Tibial nerve (tissue), 4 donors: ENCODE results near the gene SLIT1. TPM values are rescaled to one million over a fixed set of nuclear protein-coding genes. Genes with fewer than 3 reads are reported as not detected.

Source experiments
- DNase-seq, 2 donors: peaks; one replicate each; pipeline ENCODE4 v3.0.0-alpha.2; 2019; ENCODE audit warnings: low spot score in 2 of 2
- H3K27ac ChIP-seq, 4 donors: fragments of 200-600 bp; sonication (generic) in 3 of 4; one replicate each; pipeline ENCODE4 v1.5.1; 2017 to 2019; ENCODE audit warnings: mild to moderate bottlenecking in 1 of 4
- H3K27me3 ChIP-seq, 2 donors: fragments of 200-600 bp; sonication (generic) in 1 of 2; one replicate each; pipeline versions ENCODE4 v1.5.1 to v1.6.0; 2017 to 2019
- H3K36me3 ChIP-seq, 3 donors: fragments of 200-600 bp; sonication (generic); one replicate each; pipeline ENCODE4 v1.5.1; 2018 to 2019
- H3K4me1 ChIP-seq, 4 donors: fragments of 200-600 bp; sonication (generic) in 3 of 4; one replicate each; pipeline ENCODE4 v1.5.1; 2017 to 2019
- H3K4me3 ChIP-seq, 4 donors: fragments of 200-600 bp; sonication (generic) in 3 of 4; one replicate each; pipeline ENCODE4 v1.5.1; 2017 to 2019; ENCODE audit warnings: mild to moderate bottlenecking in 1 of 4, moderate library complexity in 1 of 4
- H3K9me3 ChIP-seq, 4 donors: fragments of 200-600 bp; sonication (generic) in 3 of 4; one replicate each; pipeline ENCODE4 v1.5.1; 2017 to 2019
- EP300 ChIP-seq, 2 donors: sonication (generic); formaldehyde crosslinking; IDR thresholded peaks; one replicate each; pipeline ENCODE4 v1.6.1; 2017; ENCODE audit warnings: antibody characterized with exemption in 2 of 2, mild to moderate bottlenecking in 1 of 2
- POLR2A ChIP-seq, 2 donors: fragments of 450-650 bp; IDR thresholded peaks; one replicate each; pipeline ENCODE4 v1.6.1; 2017; ENCODE audit warnings: antibody characterized with exemption in 2 of 2, mild to moderate bottlenecking in 2 of 2, moderate library complexity in 2 of 2
- WGBS, 2 donors: methylation state at CpG; one replicate each; pipeline ENCODE4 v1.1.5; 2018; 5-methylcytosine and 5-hydroxymethylcytosine counted together
- total RNA-seq, 4 donors: library from RNA; depleted of rRNA; stranded (reverse); fragments of >200 nt; gene quantifications; one replicate each; pipeline ENCODE4 v1.1.0, GENCODE V29; 2016
- TF ChIP-seq, protein P1 (sequence below), 5 experiments: fragments of 200-600 bp in 3 of 5; fragments of 450-650 bp in 2 of 5; sonication (generic) in 3 of 5; IDR thresholded peaks; one replicate each; pipeline ENCODE4 v1.5.1; 2016 to 2019; ENCODE audit warnings: antibody characterized with exemption in 5 of 5, mild to moderate bottlenecking in 3 of 5, moderate library complexity in 2 of 5

Gene SLIT1
- total RNA-seq, 4 donors from 2014 or later = 0.78 to 3.1 (median 1.3) TPM

DNA sequence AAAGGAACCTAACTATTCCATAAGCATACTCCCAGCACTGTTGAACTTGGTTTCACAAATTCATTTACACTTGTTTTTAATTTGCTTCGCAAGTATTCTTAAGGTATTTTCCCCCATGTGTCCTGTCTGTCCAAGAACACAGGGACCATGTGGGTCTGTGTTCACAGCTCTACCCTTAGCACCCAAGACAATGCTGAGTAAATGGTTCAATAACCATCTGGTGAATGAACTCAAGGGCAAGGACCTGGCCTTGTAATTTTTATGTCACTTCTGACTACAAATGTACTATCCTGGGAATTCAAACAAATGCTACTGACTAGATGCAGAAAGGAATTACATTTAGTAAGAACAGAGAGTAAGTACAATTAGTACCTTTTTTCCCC lies 43.0 kb upstream of the SLIT1 start:
- H3K4me3 ChIP-seq = no peak overlapping the region
- H3K9me3 ChIP-seq = no peaks in the 10 kb centered on the region
- no peak for TF ChIP-seq POLR2A (IDR thresholded peaks at IDR 0.05)
- TF ChIP-seq, protein P1, sequence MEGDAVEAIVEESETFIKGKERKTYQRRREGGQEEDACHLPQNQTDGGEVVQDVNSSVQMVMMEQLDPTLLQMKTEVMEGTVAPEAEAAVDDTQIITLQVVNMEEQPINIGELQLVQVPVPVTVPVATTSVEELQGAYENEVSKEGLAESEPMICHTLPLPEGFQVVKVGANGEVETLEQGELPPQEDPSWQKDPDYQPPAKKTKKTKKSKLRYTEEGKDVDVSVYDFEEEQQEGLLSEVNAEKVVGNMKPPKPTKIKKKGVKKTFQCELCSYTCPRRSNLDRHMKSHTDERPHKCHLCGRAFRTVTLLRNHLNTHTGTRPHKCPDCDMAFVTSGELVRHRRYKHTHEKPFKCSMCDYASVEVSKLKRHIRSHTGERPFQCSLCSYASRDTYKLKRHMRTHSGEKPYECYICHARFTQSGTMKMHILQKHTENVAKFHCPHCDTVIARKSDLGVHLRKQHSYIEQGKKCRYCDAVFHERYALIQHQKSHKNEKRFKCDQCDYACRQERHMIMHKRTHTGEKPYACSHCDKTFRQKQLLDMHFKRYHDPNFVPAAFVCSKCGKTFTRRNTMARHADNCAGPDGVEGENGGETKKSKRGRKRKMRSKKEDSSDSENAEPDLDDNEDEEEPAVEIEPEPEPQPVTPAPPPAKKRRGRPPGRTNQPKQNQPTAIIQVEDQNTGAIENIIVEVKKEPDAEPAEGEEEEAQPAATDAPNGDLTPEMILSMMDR (IDR thresholded peaks at IDR 0.05) = no peak
- no peak for TF ChIP-seq EP300 (IDR thresholded peaks at IDR 0.05)
- peaks cover 0 to 79% (median 4%) of the 10 kb centered on the region in 3 donors for H3K36me3 ChIP-seq
- WGBS, 2 donors = 94 to 100% methylated on average over 1 of the region's 1 CpG
- DNase-seq = no peak
- no peak overlapping the region for H3K27ac ChIP-seq
- H3K27me3 ChIP-seq = no peaks in the 10 kb centered on the region
- H3K4me1 ChIP-seq = peaks cover 0 to 7% (median 0%) of the 10 kb centered on the region in 4 donors

DNA sequence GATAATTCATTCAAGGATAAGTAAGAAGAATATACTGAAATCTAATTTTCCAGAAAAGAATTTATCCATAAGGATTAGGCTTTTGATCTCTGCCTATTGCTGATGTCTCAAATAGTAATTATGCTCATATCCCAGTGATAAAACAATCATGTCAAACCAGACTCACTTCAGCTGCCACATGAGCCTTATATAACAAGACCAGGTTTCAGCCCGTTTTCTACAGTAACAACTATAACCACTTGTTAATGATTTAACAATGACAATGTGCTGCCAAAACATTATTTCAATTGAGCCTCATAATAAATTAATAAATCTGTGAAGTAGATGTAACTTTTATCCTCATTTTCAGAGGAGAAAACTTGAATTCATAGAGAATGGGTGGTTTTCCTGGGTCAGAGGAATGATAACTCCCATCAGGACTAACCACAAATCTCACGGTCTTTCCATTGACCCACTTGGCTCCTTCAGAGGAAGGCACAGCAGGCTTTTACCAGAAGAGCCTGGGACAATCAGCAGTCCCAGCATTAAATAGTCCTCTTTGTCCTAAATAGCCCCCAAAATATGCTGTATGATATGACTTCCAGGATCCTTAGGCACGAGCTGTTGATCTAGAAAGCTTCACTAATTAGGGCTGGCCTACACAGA lies 42.5 kb upstream of the SLIT1 start:
- H3K36me3 ChIP-seq = peaks cover 0 to 79% (median 4%) of the 10 kb centered on the region in 3 donors
- H3K27ac ChIP-seq = no peak overlapping the region
- WGBS, 2 donors = 55 to 57% methylated on average over 3 of the region's 3 CpGs
- TF ChIP-seq POLR2A (IDR thresholded peaks at IDR 0.05) (no peak), EP300 (IDR thresholded peaks at IDR 0.05) (no peak)
- TF ChIP-seq, protein P1 (IDR thresholded peaks at IDR 0.05) = no peak
- no peaks in the 10 kb centered on the region for H3K27me3 ChIP-seq
- H3K4me1 ChIP-seq = peaks cover 0 to 7% (median 0%) of the 10 kb centered on the region in 4 donors
- H3K9me3 ChIP-seq = no peaks in the 10 kb centered on the region
- no peak for DNase-seq
- no peak overlapping the region for H3K4me3 ChIP-seq

DNA sequence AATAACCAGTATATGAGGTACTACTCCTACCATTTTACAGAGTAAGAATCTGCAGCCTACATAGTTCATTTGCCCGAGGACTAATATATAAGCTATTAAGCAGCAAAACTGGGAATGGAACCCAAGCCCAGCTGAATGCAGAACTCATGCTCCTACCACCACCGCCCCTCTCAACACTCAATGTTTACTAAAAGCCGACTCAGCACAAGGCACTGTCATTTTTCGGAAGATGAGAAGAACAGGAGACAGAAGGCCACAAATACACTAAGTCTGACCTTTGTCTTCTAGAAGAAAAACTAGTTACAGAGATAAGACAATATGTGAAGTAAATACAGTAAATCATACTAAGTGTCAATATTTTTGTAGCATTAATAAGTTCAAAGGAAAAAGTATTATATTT lies 40.6 kb upstream of the SLIT1 start:
- no peak for DNase-seq
- H3K27ac ChIP-seq = no peak overlapping the region
- no peak for TF ChIP-seq EP300 (IDR thresholded peaks at IDR 0.05)
- no peak for TF ChIP-seq POLR2A (IDR thresholded peaks at IDR 0.05)
- TF ChIP-seq, protein P1 (IDR thresholded peaks at IDR 0.05) = no peak
- peaks cover 0 to 84% (median 4%) of the 10 kb centered on the region in 3 donors for H3K36me3 ChIP-seq
- no peaks in the 10 kb centered on the region for H3K27me3 ChIP-seq
- WGBS, 2 donors = 79 to 86% methylated on average over 4 of the region's 4 CpGs
- no peak overlapping the region for H3K4me3 ChIP-seq
- H3K4me1 ChIP-seq = peaks cover 0 to 7% (median 0%) of the 10 kb centered on the region in 4 donors
- no peaks in the 10 kb centered on the region for H3K9me3 ChIP-seq

DNA sequence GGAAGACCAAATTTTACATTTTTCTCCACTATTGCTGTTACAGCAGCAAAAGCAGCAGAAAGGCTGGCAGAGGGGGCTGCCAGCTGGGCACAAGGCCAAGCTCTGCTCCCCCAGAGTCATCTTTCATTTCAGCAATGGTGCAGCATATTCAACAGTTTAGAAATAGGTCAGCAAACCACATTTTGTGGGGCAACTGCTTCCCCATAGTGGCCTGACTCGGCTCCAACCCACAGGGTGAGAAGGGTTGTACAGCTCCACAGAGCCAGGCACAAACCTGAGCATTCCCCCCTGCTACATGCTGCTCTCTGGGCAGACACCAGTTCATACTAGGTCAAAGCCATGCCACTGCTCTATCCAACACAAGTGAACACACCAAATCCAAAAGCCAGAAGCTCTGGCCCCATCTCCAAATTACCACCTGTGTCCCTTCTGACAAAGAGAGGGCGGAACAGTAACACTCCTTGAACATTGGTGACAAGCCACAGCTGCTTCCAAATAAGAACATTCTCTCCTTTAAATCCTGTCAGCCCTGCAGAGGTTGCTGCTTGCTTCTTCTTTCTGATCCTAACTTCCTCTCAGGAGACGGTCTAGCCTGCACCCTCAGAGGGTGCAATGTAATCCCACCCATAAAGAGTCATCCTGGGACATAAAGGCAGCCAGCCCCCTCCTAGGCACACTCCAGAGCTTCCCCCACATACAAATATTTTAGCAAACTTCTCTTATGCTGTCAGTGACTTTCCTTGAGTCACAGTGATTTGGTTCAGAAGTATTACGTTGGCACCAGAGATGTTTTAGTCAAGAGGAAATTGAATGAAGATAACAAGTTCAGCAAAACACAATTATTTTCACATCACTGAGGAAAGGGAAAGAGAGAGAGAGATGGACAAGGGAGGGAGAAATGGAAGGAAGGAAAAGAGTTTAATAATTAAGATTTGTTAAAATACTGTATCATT lies 39.0 kb upstream of the SLIT1 start:
- H3K27me3 ChIP-seq = no peaks in the 10 kb centered on the region
- WGBS, 2 donors = 58 to 60% methylated on average over 4 of the region's 4 CpGs
- peaks cover 0 to 92% (median 4%) of the 10 kb centered on the region in 3 donors for H3K36me3 ChIP-seq
- no peak for DNase-seq
- peaks cover 0 to 7% (median 0%) of the 10 kb centered on the region in 4 donors for H3K4me1 ChIP-seq
- no peak overlapping the region for H3K4me3 ChIP-seq
- no peaks in the 10 kb centered on the region for H3K9me3 ChIP-seq
- TF ChIP-seq EP300 (IDR thresholded peaks at IDR 0.05) (no peak), POLR2A (IDR thresholded peaks at IDR 0.05) (no peak)
- TF ChIP-seq, protein P1 (IDR thresholded peaks at IDR 0.05) = no peak
- H3K27ac ChIP-seq = no peak overlapping the region
